ENCODE measurements around the gene DNAH8. TPM values are rescaled to one million over a fixed set of nuclear protein-coding genes. Genes with fewer than 3 reads are reported as not detected.
"Not testable (repeated sequence)": the region's sequence is repeated elsewhere in the genome, so short reads cannot be mapped to it uniquely, and the experiment has no call there.

Gene DNAH8
- polyA plus RNA-seq, 1 of the 3 experiments (the other 2 are of a cell fraction): not detected

DNA sequence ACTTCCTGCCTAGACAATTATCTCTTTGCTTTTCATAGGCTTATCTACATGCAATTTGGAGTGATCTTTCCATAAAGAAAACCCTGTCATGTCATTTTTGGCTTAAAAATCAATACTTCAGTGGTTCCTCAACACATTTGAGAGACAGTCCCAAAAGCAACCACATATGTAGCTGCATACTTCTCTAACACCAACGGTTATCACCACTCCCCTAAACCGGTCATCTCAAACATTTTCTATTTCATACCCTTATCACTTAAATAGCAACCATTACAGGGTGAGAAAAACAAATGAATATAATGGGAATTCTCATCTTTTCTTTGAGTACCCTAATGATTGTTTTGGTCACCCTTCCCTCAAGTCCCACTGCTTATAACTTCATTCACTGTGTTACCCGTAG lies 17.3 kb upstream of the DNAH8 start:
- no peak overlapping the region for H3K27ac ChIP-seq (ENCODE audit: low read depth in 2 of 2, low read length in 1 of 2)
- H3K36me3 ChIP-seq (replicated peaks in 1 of 2; ENCODE audit: control insufficient read depth in 1 of 2, insufficient read depth in 2 of 2, low read length in 1 of 2): peaks cover 2 to 29% of the 10 kb centered on the region in 2 experiments
- peaks cover 0 to 2% of the 10 kb centered on the region in 2 experiments; a peak in 1 of 4 replicates for H3K4me1 ChIP-seq (ENCODE audit: control insufficient read depth in 1 of 2, insufficient read depth in 2 of 2, low read depth in 1 of 2, low read length in 1 of 2)
- WGBS (ENCODE audit: low lambda C conversion rate): 97% methylated on average over 3 of the region's 3 CpGs
- peaks cover 90% of the 10 kb centered on the region for H3K79me2 ChIP-seq (ENCODE audit: insufficient read depth)
- H3K9me3 ChIP-seq: peaks cover 8% of the 10 kb centered on the region; the same call in 1 of the 2 replicates
- H3K4me3 ChIP-seq (ENCODE audit: low read depth in 2 of 2, low read length in 1 of 2): no peak overlapping the region
- no peak for DNase-seq
- H3K9ac ChIP-seq: no peak overlapping the region
- H4K20me1 ChIP-seq (ENCODE audit: insufficient read depth): peaks cover 15% of the 10 kb centered on the region; the same call in 1 of the 2 replicates
- H2AFZ ChIP-seq (ENCODE audit: low read depth): no peak overlapping the region
- ChIA-PET POLR2A (no interaction called here), CTCF (no interaction called here)
- peaks cover 3% of the 10 kb centered on the region for H3F3A ChIP-seq (replicated peaks; ENCODE audit: insufficient read depth)
- no peaks in the 10 kb centered on the region for H3K27me3 ChIP-seq (ENCODE audit: insufficient read depth)
- TF ChIP-seq TCF12 (IDR thresholded peaks at IDR 0.05) (no peak), JUND (IDR thresholded peaks at IDR 0.05) (no peak), RAD21 (IDR thresholded peaks at IDR 0.05; ENCODE audit: low read length) (no peak), MEF2A (IDR thresholded peaks at IDR 0.05; ENCODE audit: borderline replicate concordance, low read depth) (no peak), GATA2 (CRISPR knock-in tag; IDR thresholded peaks at IDR 0.05) (no peak), MXI1 (IDR thresholded peaks at IDR 0.05; ENCODE audit: low read depth, low read length) (no peak)
- TF ChIP-seq, protein P1, sequence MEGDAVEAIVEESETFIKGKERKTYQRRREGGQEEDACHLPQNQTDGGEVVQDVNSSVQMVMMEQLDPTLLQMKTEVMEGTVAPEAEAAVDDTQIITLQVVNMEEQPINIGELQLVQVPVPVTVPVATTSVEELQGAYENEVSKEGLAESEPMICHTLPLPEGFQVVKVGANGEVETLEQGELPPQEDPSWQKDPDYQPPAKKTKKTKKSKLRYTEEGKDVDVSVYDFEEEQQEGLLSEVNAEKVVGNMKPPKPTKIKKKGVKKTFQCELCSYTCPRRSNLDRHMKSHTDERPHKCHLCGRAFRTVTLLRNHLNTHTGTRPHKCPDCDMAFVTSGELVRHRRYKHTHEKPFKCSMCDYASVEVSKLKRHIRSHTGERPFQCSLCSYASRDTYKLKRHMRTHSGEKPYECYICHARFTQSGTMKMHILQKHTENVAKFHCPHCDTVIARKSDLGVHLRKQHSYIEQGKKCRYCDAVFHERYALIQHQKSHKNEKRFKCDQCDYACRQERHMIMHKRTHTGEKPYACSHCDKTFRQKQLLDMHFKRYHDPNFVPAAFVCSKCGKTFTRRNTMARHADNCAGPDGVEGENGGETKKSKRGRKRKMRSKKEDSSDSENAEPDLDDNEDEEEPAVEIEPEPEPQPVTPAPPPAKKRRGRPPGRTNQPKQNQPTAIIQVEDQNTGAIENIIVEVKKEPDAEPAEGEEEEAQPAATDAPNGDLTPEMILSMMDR (IDR thresholded peaks at IDR 0.05): no peak
- TF ChIP-seq, protein P2, sequence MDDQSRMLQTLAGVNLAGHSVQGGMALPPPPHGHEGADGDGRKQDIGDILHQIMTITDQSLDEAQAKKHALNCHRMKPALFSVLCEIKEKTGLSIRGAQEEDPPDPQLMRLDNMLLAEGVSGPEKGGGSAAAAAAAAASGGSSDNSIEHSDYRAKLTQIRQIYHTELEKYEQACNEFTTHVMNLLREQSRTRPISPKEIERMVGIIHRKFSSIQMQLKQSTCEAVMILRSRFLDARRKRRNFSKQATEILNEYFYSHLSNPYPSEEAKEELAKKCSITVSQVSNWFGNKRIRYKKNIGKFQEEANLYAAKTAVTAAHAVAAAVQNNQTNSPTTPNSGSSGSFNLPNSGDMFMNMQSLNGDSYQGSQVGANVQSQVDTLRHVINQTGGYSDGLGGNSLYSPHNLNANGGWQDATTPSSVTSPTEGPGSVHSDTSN (IDR thresholded peaks at IDR 0.05): no peak
- no peak overlapping the region for H3K4me2 ChIP-seq
- H3K9me2 ChIP-seq: no peaks in the 10 kb centered on the region

DNA sequence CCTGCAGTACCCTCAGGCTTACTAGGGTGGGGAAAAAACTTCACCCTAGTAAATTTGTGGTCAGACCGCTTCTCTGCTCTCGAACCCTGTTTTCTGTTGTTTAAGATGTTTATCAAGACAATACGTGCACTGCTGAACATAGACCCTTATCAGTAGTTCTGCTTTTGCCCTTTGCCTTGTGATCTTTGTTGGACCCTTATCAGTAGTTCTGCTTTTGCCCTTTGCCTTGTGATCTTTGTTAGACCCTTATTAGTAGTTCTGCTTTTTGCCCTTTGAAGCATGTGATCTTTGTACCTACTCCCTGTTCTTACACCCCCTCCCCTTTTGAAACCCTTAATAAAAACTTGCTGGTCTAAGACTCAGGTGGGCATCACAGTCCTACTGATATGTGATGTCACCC lies 15.4 kb upstream of the DNAH8 start:
- H3K27ac ChIP-seq (ENCODE audit: low read depth in 2 of 2, low read length in 1 of 2); H3K27me3 ChIP-seq (ENCODE audit: insufficient read depth); CTCF ChIA-PET; DNase-seq; H3K9ac ChIP-seq; H3K9me3 ChIP-seq; H3K4me2 ChIP-seq; H3F3A ChIP-seq (replicated peaks; ENCODE audit: insufficient read depth); H2AFZ ChIP-seq (ENCODE audit: low read depth); H3K4me3 ChIP-seq (ENCODE audit: low read depth in 2 of 2, low read length in 1 of 2); H3K4me1 ChIP-seq (ENCODE audit: control insufficient read depth in 1 of 2, insufficient read depth in 2 of 2, low read depth in 1 of 2, low read length in 1 of 2); H3K9me2 ChIP-seq; POLR2A ChIA-PET: not testable (repeated sequence)
- H3K36me3 ChIP-seq (replicated peaks in 1 of 2; ENCODE audit: control insufficient read depth in 1 of 2, insufficient read depth in 2 of 2, low read length in 1 of 2): peaks cover 2 to 22% of the 10 kb centered on the region in 2 experiments
- H3K79me2 ChIP-seq (ENCODE audit: insufficient read depth): peaks cover 74% of the 10 kb centered on the region
- H4K20me1 ChIP-seq (ENCODE audit: insufficient read depth): peaks cover 11% of the 10 kb centered on the region; the same call in 1 of the 2 replicates
- WGBS (ENCODE audit: low lambda C conversion rate): 100% methylated on average over 3 of the region's 3 CpGs

DNA sequence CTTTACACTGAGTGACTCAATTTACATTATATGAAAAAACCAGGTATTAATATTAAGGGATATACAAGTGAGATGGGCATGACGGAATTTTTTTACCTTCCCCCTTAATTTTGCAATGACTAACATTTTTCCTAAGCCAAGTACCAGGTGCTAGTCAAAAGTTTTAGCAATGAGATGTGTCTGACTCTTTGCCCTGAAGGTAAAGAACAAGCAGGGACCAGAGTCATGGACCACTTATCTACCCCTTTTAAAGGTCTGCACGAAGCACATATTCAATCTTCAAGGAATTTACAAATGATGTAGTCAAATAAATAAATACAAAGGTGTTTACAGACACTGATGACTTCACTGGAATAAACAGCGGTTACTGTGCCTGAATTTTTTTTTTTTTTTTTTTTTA lies 13.6 kb upstream of the DNAH8 start:
- TF ChIP-seq RAD21 (IDR thresholded peaks at IDR 0.05; ENCODE audit: low read length) (no peak), EZH2phosphoT487 (IDR thresholded peaks at IDR 0.05; ENCODE audit: borderline replicate concordance, low read depth) (no peak), GATA2 (CRISPR knock-in tag; IDR thresholded peaks at IDR 0.05) (no peak), SMC3 (IDR thresholded peaks at IDR 0.05; ENCODE audit: low read depth, low read length) (no peak)
- TF ChIP-seq, protein P3, sequence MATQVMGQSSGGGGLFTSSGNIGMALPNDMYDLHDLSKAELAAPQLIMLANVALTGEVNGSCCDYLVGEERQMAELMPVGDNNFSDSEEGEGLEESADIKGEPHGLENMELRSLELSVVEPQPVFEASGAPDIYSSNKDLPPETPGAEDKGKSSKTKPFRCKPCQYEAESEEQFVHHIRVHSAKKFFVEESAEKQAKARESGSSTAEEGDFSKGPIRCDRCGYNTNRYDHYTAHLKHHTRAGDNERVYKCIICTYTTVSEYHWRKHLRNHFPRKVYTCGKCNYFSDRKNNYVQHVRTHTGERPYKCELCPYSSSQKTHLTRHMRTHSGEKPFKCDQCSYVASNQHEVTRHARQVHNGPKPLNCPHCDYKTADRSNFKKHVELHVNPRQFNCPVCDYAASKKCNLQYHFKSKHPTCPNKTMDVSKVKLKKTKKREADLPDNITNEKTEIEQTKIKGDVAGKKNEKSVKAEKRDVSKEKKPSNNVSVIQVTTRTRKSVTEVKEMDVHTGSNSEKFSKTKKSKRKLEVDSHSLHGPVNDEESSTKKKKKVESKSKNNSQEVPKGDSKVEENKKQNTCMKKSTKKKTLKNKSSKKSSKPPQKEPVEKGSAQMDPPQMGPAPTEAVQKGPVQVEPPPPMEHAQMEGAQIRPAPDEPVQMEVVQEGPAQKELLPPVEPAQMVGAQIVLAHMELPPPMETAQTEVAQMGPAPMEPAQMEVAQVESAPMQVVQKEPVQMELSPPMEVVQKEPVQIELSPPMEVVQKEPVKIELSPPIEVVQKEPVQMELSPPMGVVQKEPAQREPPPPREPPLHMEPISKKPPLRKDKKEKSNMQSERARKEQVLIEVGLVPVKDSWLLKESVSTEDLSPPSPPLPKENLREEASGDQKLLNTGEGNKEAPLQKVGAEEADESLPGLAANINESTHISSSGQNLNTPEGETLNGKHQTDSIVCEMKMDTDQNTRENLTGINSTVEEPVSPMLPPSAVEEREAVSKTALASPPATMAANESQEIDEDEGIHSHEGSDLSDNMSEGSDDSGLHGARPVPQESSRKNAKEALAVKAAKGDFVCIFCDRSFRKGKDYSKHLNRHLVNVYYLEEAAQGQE (IDR thresholded peaks at IDR 0.05; ENCODE audit: low read depth, low read length): no peak
- TF ChIP-seq, protein P4, sequence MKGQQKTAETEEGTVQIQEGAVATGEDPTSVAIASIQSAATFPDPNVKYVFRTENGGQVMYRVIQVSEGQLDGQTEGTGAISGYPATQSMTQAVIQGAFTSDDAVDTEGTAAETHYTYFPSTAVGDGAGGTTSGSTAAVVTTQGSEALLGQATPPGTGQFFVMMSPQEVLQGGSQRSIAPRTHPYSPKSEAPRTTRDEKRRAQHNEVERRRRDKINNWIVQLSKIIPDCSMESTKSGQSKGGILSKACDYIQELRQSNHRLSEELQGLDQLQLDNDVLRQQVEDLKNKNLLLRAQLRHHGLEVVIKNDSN (IDR thresholded peaks at IDR 0.05; ENCODE audit: borderline replicate concordance, low read depth): no peak
- H3K9ac ChIP-seq: no peak overlapping the region
- peaks cover 0 to 18% of the 10 kb centered on the region in 2 experiments for H3K36me3 ChIP-seq (replicated peaks in 1 of 2; ENCODE audit: control insufficient read depth in 1 of 2, insufficient read depth in 2 of 2, low read length in 1 of 2)
- no peak overlapping the region for H2AFZ ChIP-seq (ENCODE audit: low read depth)
- peaks cover 3% of the 10 kb centered on the region for H3F3A ChIP-seq (replicated peaks; ENCODE audit: insufficient read depth)
- DNase-seq: no peak
- H4K20me1 ChIP-seq (ENCODE audit: insufficient read depth): peaks cover 10% of the 10 kb centered on the region; the same call in 1 of the 2 replicates
- ChIA-PET CTCF (no interaction called here), POLR2A (no interaction called here)
- H3K4me3 ChIP-seq (ENCODE audit: low read depth in 2 of 2, low read length in 1 of 2): peak overlapping the region in 1 of 2 experiments; percentile 68; a peak in 2 of 4 replicates
- H3K27ac ChIP-seq (ENCODE audit: low read depth in 2 of 2, low read length in 1 of 2): no peak overlapping the region
- H3K4me2 ChIP-seq: no peak overlapping the region
- H3K4me1 ChIP-seq (ENCODE audit: control insufficient read depth in 1 of 2, insufficient read depth in 2 of 2, low read depth in 1 of 2, low read length in 1 of 2): peaks cover 0 to 2% of the 10 kb centered on the region in 2 experiments; a peak in 1 of 4 replicates
- H3K9me2 ChIP-seq: no peaks in the 10 kb centered on the region
- no peaks in the 10 kb centered on the region for H3K27me3 ChIP-seq (ENCODE audit: insufficient read depth)
- H3K79me2 ChIP-seq (ENCODE audit: insufficient read depth): peaks cover 55% of the 10 kb centered on the region
- peaks cover 8% of the 10 kb centered on the region; the same call in 1 of the 2 replicates for H3K9me3 ChIP-seq
- WGBS (ENCODE audit: low lambda C conversion rate): 79% methylated on average over 3 of the region's 3 CpGs
